Left lobe of liver (tissue), 2 donors: ENCODE data around the gene COL5A2. TPM values are rescaled to one million over a fixed set of nuclear protein-coding genes. Genes with fewer than 3 reads are reported as not detected.
A peak's percentile ranks its signal among the peaks of the same experiment; 100 is the strongest.

Source experiments
- ATAC-seq: fragments of 200-7000 bp; cut with Tn5 transposase; one replicate; pipeline ENCODE4 v1.9.1; 2020; ENCODE audit warnings: mild to moderate bottlenecking, moderate library complexity
- DNase-seq: peaks from one replicate; pipeline ENCODE4 v3.0.0-alpha.2; 2020; ENCODE audit warnings: low spot score
- total RNA-seq: library from RNA; stranded (reverse); gene quantifications from one replicate; pipeline ENCODE4 v1.2.1, GENCODE V29; 2021
- donor health status: DM: no; HTN: no; CAD: no; lungs with moderate emphysema.
- donor health status: DM: no; HTN: yes; CAD: no.

The COL5A2 gene
- total RNA-seq, 1 donor from 2014 or later: 6.1 TPM

DNA sequence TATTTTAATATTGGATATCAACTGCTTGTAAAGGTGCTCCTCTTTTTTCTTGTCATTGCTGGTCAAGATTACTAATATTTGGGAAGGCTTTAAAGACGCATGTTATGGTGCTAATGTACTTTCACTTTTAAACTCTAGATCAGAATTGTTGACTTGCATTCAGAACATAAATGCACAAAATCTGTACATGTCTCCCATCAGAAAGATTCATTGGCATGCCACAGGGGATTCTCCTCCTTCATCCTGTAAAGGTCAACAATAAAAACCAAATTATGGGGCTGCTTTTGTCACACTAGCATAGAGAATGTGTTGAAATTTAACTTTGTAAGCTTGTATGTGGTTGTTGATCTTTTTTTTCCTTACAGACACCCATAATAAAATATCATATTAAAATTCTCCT lies 167.2 kb downstream of the COL5A2 start:
- DNase-seq (no peak), ATAC-seq (no peak)

DNA sequence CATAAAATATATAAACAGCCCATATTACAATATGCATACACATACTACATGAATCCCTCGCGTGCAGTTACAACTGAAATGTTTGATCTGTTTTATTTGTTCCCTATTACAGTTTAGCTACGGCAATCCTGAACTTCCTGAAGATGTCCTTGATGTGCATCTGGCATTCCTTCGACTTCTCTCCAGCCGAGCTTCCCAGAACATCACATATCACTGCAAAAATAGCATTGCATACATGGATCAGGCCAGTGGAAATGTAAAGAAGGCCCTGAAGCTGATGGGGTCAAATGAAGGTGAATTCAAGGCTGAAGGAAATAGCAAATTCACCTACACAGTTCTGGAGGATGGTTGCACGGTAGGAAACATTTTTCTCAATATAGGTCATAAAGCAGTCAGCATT lies 169.0 kb downstream of the COL5A2 start:
- DNase-seq (no peak), ATAC-seq (no peak)

DNA sequence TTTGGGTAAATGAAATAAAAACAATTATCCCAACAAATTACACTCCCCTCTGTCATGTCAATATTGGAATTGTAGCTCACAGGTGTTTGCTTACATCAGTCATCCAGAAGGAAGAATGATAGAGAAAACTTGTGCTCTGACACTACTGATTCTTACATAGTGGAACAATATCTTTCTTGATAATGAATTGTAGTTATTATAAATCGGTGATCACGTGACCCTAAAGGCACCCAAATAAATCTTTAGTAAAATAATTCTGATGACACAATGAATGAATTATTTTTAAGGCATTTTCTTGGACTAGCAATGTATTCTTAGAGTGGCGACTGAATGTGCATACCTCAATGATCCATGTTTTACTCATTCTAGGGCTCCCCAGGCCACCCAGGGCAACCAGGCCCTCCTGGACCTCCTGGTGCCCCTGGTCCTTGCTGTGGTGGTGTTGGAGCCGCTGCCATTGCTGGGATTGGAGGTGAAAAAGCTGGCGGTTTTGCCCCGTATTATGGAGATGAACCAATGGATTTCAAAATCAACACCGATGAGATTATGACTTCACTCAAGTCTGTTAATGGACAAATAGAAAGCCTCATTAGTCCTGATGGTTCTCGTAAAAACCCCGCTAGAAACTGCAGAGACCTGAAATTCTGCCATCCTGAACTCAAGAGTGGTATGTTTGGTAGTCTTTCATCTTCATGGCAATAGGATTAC lies 170.9 kb downstream of the COL5A2 start:
- no peak for ATAC-seq
- DNase-seq: no peak

GRCh38 chr2:189002079-189002478 lies 177.5 kb downstream of the COL5A2 start:
- DNase-seq (no peak), ATAC-seq (no peak)

DNA sequence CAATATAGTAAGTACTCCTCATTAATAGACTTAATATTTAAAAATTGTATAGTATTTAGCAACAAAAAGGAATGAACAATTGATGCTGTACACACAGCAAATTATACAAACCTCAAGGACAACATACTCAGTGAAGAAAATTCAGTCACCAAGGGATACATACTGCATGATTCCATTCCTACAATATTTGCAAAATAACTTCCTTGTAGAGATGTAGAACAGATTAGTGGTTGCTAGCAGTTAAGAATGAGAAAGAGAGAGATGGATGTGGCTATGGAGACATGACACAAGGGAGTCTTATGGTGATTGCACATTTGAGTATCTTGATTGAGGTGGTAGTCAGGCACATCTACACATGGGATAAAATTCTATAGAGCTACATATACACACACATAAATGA lies 179.3 kb downstream of the COL5A2 start:
- ATAC-seq: no peak
- DNase-seq: no peak

- DNase-seq (no peak), ATAC-seq (no peak)
Measured at GRCh38 chr2:188997263-188997662, 182.3 kb downstream of the COL5A2 start.

DNA sequence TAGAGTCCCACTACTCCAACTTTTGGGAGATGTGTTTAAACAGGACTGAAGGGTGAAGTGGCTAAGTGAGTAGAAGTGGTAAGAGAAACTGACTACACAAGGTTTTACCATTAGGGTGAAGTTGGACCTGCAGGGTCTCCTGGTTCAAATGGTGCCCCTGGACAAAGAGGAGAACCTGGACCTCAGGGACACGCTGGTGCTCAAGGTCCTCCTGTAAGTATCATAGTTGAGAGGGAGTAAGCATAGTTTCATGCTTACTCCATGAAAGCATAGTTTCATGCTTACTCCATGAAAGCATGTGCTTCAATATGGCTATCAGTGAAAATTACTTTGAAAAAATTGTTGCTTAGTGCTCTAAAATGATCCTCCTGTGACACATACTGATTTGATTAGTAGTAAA lies 186.3 kb downstream of the COL5A2 start:
- DNase-seq (no peak), ATAC-seq (no peak)

DNA sequence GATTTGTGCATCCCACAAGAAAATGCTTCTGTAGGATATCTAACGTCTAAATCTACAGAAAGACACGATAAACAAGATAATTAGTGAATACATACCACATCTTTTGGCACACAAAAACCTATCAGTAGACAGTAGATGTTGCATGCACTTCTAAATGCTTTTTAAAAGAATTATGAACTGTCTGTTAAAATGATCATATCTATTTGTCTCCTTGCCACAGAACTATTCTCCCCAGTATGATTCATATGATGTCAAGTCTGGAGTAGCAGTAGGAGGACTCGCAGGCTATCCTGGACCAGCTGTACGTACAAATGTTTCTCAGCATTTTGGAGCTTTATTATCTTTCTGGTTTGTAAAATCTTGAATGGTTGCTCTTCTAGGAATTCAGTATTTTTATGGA lies 192.7 kb downstream of the COL5A2 start:
- DNase-seq (no peak), ATAC-seq (no peak)

DNA sequence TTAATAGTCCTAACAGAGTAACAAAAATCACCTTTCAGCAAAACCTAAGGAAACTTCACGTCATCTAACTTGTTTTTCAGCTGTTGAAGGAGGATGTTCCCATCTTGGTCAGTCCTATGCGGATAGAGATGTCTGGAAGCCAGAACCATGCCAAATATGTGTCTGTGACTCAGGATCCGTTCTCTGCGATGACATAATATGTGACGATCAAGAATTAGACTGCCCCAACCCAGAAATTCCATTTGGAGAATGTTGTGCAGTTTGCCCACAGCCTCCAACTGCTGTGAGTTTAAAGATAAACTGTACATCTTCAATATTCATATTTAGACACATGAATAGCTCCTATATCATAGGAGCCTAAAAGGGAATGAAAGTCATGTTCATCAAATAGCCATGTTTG lies 194.9 kb downstream of the COL5A2 start:
- DNase-seq (no peak), ATAC-seq (no peak)

GRCh38 chr2:188984065-188984491 lies 195.5 kb downstream of the COL5A2 start:
- ATAC-seq: no peak
- no peak for DNase-seq

GRCh38 chr2:188983427-188984064 lies 196.0 kb downstream of the COL5A2 start:
- no peak for DNase-seq
- peak; percentile 24 for ATAC-seq

Other genes starting within 250 kb of the COL5A2 start
- gene COL3A1, start 205.4 kb downstream of the COL5A2 start, total RNA-seq: 21.6 TPM